Astrocyte of the spinal cord (primary cell): Measurements from ENCODE around the gene CCND2.

Source experiments
- DNase-seq: peaks from one replicate; pipeline ENCODE4 v3.0.0; 2011; ENCODE audit warnings: low read depth, low spot score
- H3K4me3 ChIP-seq: 2 replicates; pipeline ENCODE4 v1.5.1; 2011; ENCODE audit warnings: low read depth, mild to moderate bottlenecking, low read length, moderate library complexity
- CTCF ChIP-seq: IDR thresholded peaks from 2 replicates; pipeline ENCODE4 v1.5.1; 2012; ENCODE audit warnings: low read depth, mild to moderate bottlenecking, low read length, inconsistent platforms
- in situ Hi-C: cut with HindIII; loops from 2 replicates; pipeline ENCODE4 v1.10.0; 2017; ENCODE audit warnings: low sequenced_read_pairs

The CCND2 gene

DNA sequence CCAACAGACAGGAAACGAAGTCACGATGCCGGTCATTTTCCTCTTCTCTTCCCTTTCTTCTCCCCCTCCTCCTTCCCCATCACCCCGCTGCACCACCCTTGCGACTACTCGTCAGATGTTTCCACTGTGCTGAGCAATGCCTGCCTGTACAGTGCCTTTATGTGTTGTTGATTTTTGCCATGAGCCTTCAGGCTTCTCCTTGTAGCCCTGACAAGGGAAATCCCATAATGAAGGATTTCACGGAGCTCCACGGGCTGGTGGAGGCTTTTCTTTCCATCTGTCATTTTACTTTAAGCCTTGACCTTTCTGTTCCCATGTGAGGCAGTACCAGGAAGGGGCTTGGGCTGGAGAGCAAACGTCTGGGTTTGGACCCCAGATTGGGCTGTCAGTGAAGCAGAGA is 28.7 kb upstream of the CCND2 start:
- no peak for DNase-seq
- TF ChIP-seq CTCF, result no peak
- in situ Hi-C loops, result no loop called here
- H3K4me3 ChIP-seq, result no peak overlapping the region

DNA sequence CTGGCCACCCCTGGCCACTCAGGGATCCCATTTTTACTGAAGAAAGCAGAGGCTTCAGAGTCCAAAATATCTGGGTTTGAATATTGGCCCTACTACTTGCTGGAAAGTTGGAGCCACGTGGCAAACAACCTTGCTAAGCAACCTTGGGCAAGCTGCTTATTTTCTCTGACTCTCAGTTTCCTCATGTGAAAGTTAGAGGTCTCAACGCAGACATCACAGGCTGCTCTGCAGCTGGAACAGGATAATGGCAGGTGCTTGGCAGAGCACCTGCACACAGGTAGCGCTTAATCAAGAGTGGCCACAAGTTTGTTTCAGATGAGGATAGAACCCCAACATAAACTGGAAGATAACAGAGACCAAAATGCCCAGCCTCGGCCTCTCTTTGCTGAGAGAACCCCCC is 28.1 kb upstream of the CCND2 start:
- TF ChIP-seq CTCF, result no peak
- DNase-seq, result no peak
- H3K4me3 ChIP-seq, result no peak overlapping the region
- in situ Hi-C loops, result no loop called here

- H3K4me3 ChIP-seq, result no peak overlapping the region
- DNase-seq, result no peak
- no peak for TF ChIP-seq CTCF
- in situ Hi-C loops, result no loop called here
Observed at GRCh38 chr12:4246116-4246515, 27.4 kb upstream of the CCND2 start.

DNA sequence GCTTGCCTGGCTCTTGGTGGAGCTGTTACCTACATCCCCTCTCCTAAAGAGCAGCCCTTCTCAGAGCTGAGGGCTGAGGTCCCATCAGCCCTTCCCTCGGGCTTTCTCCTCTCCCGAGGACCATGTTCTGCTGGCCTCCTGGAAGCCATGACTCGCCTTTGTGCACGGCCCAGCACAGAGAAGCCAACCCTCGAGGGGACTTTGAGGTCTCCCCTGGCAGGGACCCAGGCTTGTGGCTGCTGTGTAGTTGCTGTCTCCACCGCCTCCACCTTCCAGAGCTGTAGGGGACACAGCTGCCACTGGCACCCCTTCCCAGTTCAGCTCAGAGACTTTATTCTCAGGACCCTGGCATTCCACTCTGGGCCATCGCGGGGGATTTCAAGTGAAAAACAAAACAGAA is 22.9 kb upstream of the CCND2 start:
- H3K4me3 ChIP-seq, result no peak overlapping the region
- in situ Hi-C loops, result no loop called here
- TF ChIP-seq CTCF, result no peak
- no peak for DNase-seq

DNA sequence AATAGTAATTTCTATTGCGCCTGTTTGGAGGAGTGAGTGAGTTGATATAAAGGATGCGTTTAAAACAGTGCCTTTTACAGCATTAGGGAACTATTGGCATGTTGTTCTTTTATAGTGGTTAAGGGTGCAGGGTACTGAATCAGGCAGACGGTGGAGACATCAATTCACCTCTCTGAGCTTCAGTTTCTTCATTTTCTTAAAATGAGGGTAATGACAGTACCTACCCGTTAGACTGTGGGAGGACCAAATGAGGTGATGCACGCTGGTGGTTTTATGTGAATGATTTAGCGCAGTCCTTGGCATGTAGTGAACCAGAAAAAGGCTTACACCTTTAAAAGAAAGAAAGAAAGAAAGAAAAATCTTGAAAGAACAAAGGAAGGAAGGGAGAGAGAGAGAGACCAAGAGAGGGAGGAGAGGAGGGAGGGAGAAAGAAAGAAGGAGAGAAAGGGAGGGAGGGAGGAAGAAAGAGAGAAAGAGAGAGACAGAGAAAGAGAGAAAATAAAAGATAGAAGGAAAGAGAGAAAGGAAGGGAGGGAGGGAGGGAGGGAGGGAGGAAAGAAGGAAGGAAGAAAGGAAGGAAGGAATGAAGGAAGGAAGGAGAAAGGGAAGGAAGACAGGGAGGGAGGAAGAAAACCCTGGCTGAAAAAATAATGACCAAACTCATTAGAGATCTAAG is 22.2 kb upstream of the CCND2 start:
- TF ChIP-seq CTCF, result no peak
- H3K4me3 ChIP-seq, result no peak overlapping the region
- no peak for DNase-seq
- in situ Hi-C loops, result no loop called here

DNA sequence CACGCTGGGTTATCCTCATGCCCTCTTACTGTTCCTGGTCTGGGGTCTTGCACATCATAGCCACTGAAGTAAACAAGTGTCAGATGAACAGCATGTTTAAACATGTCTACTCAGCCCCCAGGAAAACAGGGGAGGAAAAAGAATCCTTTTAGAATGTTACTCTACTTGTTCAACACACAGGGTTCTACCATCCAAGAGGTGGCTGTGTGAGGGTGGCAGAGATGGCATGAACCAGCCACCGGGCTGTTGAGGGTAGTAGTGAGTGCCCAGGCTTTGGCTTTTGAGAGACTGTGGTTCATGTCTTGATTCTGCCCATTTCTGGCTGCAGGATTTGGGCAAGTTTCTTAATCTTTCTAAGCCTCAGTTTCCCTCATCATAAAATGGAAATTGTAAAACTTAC is 21.6 kb upstream of the CCND2 start:
- no peak overlapping the region for H3K4me3 ChIP-seq
- in situ Hi-C loops, result no loop called here
- DNase-seq, result no peak
- TF ChIP-seq CTCF, result no peak

DNA sequence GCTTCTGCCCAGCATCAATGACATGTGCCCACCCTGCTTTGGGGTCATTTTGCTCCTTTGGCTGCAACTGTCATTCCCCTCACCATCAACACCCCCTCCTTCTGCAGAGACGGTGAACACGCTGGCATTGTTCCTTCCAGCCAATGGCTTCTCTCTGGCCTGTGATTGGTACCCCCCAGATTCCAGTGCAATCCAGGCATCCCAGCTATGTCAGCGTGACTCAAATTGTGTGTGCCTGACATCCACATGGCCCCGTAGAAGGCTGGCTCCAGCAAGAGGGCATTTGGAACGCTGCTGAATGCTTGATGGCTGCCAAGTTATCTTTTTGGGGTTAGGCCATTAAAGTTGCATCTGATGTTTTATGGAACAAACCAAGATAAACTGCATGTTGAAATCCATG is 21.0 kb upstream of the CCND2 start:
- in situ Hi-C loops, result no loop called here
- no peak overlapping the region for H3K4me3 ChIP-seq
- no peak for DNase-seq
- no peak for TF ChIP-seq CTCF
